Panc1 (cell line): ENCODE results near the gene SUSD4.

ENCODE experiments used
- CTCF ChIP-seq: fragments of 450-650 bp; IDR thresholded peaks from 2 replicates; pipeline ENCODE4 v1.5.1; 2017; ENCODE audit warnings: mild to moderate bottlenecking
- POLR2AphosphoS5 ChIP-seq: IDR thresholded peaks from 2 replicates; pipeline ENCODE4 v1.6.1; 2012; ENCODE audit warnings: mild to moderate bottlenecking, low read depth, low read length, moderate library complexity
- SIN3A ChIP-seq: IDR thresholded peaks from 2 replicates; pipeline ENCODE4 v1.6.1; 2012; ENCODE audit warnings: low read depth, mild to moderate bottlenecking, low read length, moderate library complexity, borderline replicate concordance; ENCODE audit not compliant: insufficient read depth
- TCF7L2 ChIP-seq: IDR thresholded peaks from 2 replicates; pipeline ENCODE4 v1.6.1; 2011; ENCODE audit warnings: mild to moderate bottlenecking, low read depth, low read length, inconsistent platforms
- TF ChIP-seq, protein P1 (sequence below), 2 experiments: IDR thresholded peaks; 2 replicates each; pipeline ENCODE4 v1.6.1; 2011 to 2012; ENCODE audit warnings: low read depth in 2 of 2, control low read depth in 1 of 2, low read length in 1 of 2, mild to moderate bottlenecking in 1 of 2, moderate library complexity in 1 of 2; ENCODE audit not compliant: insufficient read depth in 1 of 2

GRCh38 chr1:223221686-223222085, 142.3 kb downstream of the SUSD4 start:
- TF ChIP-seq CTCF (no peak), SIN3A (no peak), TCF7L2 (no peak), POLR2AphosphoS5 (no peak)
- TF ChIP-seq, protein P1, sequence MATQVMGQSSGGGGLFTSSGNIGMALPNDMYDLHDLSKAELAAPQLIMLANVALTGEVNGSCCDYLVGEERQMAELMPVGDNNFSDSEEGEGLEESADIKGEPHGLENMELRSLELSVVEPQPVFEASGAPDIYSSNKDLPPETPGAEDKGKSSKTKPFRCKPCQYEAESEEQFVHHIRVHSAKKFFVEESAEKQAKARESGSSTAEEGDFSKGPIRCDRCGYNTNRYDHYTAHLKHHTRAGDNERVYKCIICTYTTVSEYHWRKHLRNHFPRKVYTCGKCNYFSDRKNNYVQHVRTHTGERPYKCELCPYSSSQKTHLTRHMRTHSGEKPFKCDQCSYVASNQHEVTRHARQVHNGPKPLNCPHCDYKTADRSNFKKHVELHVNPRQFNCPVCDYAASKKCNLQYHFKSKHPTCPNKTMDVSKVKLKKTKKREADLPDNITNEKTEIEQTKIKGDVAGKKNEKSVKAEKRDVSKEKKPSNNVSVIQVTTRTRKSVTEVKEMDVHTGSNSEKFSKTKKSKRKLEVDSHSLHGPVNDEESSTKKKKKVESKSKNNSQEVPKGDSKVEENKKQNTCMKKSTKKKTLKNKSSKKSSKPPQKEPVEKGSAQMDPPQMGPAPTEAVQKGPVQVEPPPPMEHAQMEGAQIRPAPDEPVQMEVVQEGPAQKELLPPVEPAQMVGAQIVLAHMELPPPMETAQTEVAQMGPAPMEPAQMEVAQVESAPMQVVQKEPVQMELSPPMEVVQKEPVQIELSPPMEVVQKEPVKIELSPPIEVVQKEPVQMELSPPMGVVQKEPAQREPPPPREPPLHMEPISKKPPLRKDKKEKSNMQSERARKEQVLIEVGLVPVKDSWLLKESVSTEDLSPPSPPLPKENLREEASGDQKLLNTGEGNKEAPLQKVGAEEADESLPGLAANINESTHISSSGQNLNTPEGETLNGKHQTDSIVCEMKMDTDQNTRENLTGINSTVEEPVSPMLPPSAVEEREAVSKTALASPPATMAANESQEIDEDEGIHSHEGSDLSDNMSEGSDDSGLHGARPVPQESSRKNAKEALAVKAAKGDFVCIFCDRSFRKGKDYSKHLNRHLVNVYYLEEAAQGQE (IDR thresholded peaks at IDR 0.05; ENCODE audit: insufficient read depth in 1 of 2, low read depth in 2 of 2, low read length in 1 of 2): no peak
